Skeletal muscle tissue (tissue), 4 donors: Measurements from ENCODE around the gene GRM8. TPM values are rescaled to one million over a fixed set of nuclear protein-coding genes. Genes with fewer than 3 reads are reported as not detected.

Experiments
- H3K27ac ChIP-seq: one replicate; pipeline ENCODE4 v1.7.0; 2013; ENCODE audit warnings: mild to moderate bottlenecking, low read depth, low read length, inconsistent platforms
- H3K27me3 ChIP-seq, 3 donors: one replicate each; pipeline ENCODE4 v1.7.0; 2013; ENCODE audit warnings: low read length in 3 of 3; ENCODE audit not compliant: control insufficient read depth in 3 of 3, insufficient read depth in 3 of 3
- H3K36me3 ChIP-seq, 3 donors: one replicate each; pipeline ENCODE4 v1.7.0; 2013; ENCODE audit warnings: low read length in 3 of 3; ENCODE audit not compliant: control insufficient read depth in 3 of 3, insufficient read depth in 3 of 3
- H3K4me1 ChIP-seq, 3 donors: one replicate each; pipeline ENCODE4 v1.7.0; 2013; ENCODE audit warnings: low read length in 3 of 3, mild to moderate bottlenecking in 3 of 3; ENCODE audit not compliant: control insufficient read depth in 3 of 3, insufficient read depth in 3 of 3
- H3K4me3 ChIP-seq, 3 donors: one replicate each; pipeline ENCODE4 v1.7.0; 2013; ENCODE audit warnings: low read length in 3 of 3
- H3K9ac ChIP-seq, 3 donors: one replicate each; pipeline ENCODE4 v1.7.0; 2013; ENCODE audit warnings: low read length in 3 of 3, mild to moderate bottlenecking in 3 of 3, moderate library complexity in 2 of 3, low read depth in 1 of 3
- H3K9me3 ChIP-seq, 3 donors: one replicate each; pipeline ENCODE4 v1.7.0; 2013; ENCODE audit warnings: low read length in 3 of 3; ENCODE audit not compliant: control insufficient read depth in 3 of 3
- total RNA-seq: library from RNA; depleted of rRNA; stranded (reverse); fragments of >200 nt; gene quantifications from one replicate; pipeline ENCODE4 v1.2.3, GENCODE V29; 2014
- donor health status: Osteomylitis.

GRM8 gene
- total RNA-seq, 1 donor from 2014 or later: not detected

DNA sequence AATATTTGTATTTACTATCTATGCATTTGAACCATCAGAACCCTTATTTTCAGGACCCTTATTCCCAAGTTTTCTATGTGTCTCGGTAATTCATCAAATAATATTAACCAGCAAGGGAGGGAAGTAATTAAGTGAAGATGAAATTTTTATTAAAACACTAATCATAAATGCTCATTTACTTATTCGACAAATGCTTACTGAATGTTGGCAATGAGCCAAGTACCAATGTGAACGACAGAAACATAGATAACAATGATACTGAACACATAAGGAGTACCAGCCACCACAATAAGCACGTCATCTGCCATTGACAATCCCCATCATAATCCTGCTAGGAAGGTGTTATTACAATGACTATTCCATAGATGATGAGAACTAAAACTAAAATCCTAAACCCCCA, 45.5 kb downstream of the GRM8 start:
- Histone ChIP-seq H3K27ac (no peak overlapping the region), H3K4me3 (no peak overlapping the region), H3K9ac (no peak overlapping the region), H3K9me3 (no peaks in the 10 kb centered on the region), H3K36me3 (no peaks in the 10 kb centered on the region), H3K27me3 (peaks cover 0 to 6% (median 2%) of the 10 kb centered on the region in 3 donors), H3K4me1 (no peaks in the 10 kb centered on the region)

- no peaks in the 10 kb centered on the region for H3K9me3 ChIP-seq
- no peaks in the 10 kb centered on the region for H3K4me1 ChIP-seq
- H3K9ac ChIP-seq: no peak overlapping the region
- no peak overlapping the region for H3K27ac ChIP-seq
- no peaks in the 10 kb centered on the region for H3K36me3 ChIP-seq
- H3K4me3 ChIP-seq: no peak overlapping the region
- H3K27me3 ChIP-seq: no peaks in the 10 kb centered on the region
These were observed 58.2 kb downstream of the GRM8 start for GRCh38 chr7:127194571-127194970.

- Histone ChIP-seq H3K4me1 (no peaks in the 10 kb centered on the region), H3K27ac (no peak overlapping the region), H3K9ac (no peak overlapping the region), H3K9me3 (no peaks in the 10 kb centered on the region), H3K36me3 (no peaks in the 10 kb centered on the region), H3K27me3 (no peaks in the 10 kb centered on the region), H3K4me3 (no peak overlapping the region)
These were observed 62.9 kb downstream of the GRM8 start for GRCh38 chr7:127189886-127190285.

DNA sequence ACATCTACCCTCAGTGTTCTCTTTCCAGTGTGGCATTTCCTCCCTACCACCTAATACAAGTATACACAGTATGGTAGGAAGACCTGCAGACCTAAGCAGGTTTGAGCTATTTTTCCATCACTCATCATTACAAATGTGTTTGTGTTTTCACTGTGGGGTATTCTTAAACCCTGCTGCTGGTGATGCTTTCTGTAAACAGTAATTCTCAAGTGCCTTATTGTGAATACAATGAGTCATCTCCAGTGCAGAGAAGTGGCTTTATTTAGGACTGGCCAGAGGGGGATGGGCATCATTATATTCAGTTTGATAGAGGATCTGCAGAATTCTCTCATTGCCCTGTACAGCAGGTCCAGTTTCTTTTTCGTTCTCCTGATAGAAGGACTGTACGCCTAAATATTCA, 63.7 kb downstream of the GRM8 start:
- Histone ChIP-seq H3K9me3 (no peaks in the 10 kb centered on the region), H3K36me3 (no peaks in the 10 kb centered on the region), H3K27me3 (no peaks in the 10 kb centered on the region), H3K4me3 (no peak overlapping the region), H3K27ac (no peak overlapping the region), H3K9ac (no peak overlapping the region), H3K4me1 (no peaks in the 10 kb centered on the region)

- H3K4me3 ChIP-seq: no peak overlapping the region
- no peak overlapping the region for H3K9ac ChIP-seq
- H3K36me3 ChIP-seq: no peaks in the 10 kb centered on the region
- H3K27me3 ChIP-seq: no peaks in the 10 kb centered on the region
- no peak overlapping the region for H3K27ac ChIP-seq
- H3K9me3 ChIP-seq: no peaks in the 10 kb centered on the region
- H3K4me1 ChIP-seq: no peaks in the 10 kb centered on the region
These were observed 65.0 kb downstream of the GRM8 start for GRCh38 chr7:127187740-127188139.

DNA sequence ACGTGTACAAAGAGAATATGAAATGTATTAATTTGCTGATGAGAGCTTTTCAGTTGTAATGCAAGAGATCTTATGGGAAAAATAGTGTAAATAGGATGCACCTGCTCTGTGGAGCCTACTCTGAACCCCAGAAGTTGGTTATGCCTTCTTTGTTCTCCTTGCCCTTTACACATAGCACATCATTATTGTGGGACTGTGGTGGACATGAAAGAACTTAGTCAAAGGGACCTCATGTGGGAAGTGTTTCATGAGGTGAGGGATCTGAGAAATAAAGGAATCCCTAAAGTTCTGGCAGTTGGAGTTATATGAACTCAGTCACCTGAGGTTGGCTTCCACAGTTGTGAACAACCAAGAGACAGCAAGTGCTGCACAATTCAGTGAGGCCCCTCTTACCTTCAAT, 66.1 kb downstream of the GRM8 start:
- Histone ChIP-seq H3K27me3 (no peaks in the 10 kb centered on the region), H3K27ac (no peak overlapping the region), H3K4me1 (no peaks in the 10 kb centered on the region)

GRCh38 chr7:127177156-127177555, 75.6 kb downstream of the GRM8 start:
- Histone ChIP-seq H3K4me1 (no peaks in the 10 kb centered on the region), H3K4me3 (no peak overlapping the region), H3K9me3 (no peaks in the 10 kb centered on the region), H3K27me3 (no peaks in the 10 kb centered on the region), H3K36me3 (no peaks in the 10 kb centered on the region), H3K9ac (no peak overlapping the region), H3K27ac (no peak overlapping the region)

More for the DNA sequence above, 66.1 kb downstream of the GRM8 start:
- no peaks in the 10 kb centered on the region for H3K36me3 ChIP-seq
- no peak overlapping the region for H3K4me3 ChIP-seq
- H3K9me3 ChIP-seq: no peaks in the 10 kb centered on the region
- no peak overlapping the region for H3K9ac ChIP-seq

DNA sequence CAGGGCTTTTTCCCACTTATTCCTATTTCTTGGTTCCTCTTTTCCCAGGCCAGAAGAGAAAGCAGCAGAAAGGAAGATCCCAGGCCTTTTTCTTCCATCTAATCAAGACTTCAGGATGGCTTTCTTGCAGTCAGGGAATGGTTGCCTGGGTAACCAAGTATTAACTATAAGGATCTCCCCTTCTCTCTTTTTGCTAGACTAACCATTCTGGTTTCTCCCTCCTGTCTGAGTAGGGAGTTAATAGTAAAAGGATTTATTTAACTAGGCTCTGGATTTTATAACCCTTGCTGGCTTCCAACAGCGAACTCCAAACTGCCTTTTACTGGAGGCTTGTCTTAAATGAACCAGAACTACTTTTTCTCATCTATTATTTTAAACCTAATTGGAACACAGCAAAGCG, 90.4 kb downstream of the GRM8 start:
- H3K4me3 ChIP-seq: no peak overlapping the region
- no peaks in the 10 kb centered on the region for H3K9me3 ChIP-seq
- no peaks in the 10 kb centered on the region for H3K27me3 ChIP-seq
- H3K9ac ChIP-seq: no peak overlapping the region
- no peaks in the 10 kb centered on the region for H3K4me1 ChIP-seq
- H3K36me3 ChIP-seq: no peaks in the 10 kb centered on the region
- no peak overlapping the region for H3K27ac ChIP-seq

DNA sequence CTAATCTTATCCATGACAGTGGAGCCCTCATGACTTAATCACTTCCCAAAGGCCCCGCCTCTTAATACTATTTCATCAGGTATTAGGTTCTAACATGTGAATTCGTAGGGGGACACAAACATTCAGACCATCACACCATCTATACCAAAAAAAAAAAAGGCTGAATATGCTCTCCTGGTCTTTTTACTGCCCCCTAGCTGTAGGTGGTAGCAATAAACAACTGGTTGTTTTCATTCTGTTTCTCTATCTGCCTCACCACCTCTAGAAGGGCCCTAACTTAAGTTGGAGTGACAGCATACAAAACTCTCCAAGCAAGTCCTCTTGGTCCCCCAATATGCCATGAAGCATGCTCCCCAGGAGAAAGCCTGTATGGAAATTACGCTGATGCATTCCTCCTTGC, 94.1 kb downstream of the GRM8 start:
- Histone ChIP-seq H3K27me3 (no peaks in the 10 kb centered on the region), H3K27ac (no peak overlapping the region), H3K9me3 (no peaks in the 10 kb centered on the region), H3K9ac (no peak overlapping the region), H3K4me3 (no peak overlapping the region), H3K4me1 (no peaks in the 10 kb centered on the region), H3K36me3 (no peaks in the 10 kb centered on the region)

DNA sequence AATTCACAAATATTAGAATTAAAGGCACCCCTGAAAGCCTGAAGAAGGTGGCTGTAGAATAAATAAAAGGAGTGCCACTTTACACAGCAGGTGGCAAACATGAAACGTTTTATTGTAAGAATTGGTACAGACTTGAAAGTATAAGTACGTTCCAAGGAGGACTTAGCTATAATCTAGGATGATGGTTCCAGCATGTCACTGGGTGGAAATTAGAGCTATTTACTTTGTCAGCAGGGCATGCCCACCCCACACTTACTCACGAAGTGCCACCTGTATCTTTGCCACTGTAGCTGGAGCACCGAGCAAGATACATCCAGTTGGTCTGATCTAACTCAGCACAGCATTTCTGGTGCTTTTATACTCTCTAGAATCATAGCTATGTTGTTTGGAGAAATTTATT, 97.8 kb downstream of the GRM8 start:
- Histone ChIP-seq H3K27me3 (no peaks in the 10 kb centered on the region), H3K4me1 (no peaks in the 10 kb centered on the region), H3K4me3 (no peak overlapping the region), H3K9ac (no peak overlapping the region), H3K36me3 (no peaks in the 10 kb centered on the region), H3K9me3 (no peaks in the 10 kb centered on the region), H3K27ac (no peak overlapping the region)

DNA sequence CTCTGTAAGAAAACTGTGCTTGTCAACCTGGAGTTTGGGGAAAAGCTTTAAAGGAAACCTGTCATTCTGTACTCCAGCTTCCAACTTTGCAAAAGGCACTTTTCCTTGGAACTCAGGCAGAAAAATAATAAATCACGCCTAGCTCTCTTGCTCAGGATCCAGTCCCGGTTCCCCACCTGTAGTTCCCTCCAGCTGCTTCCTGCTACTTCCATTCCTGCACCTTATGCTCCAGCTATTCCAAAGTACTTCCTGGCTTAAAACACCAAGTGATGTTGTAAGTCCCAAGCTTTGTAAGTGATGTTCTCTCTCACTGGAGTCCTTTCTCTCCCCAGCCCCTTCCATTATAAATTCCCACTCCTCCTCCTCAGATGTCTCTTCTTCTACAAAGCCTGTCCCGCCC, 98.6 kb downstream of the GRM8 start:
- Histone ChIP-seq H3K36me3 (no peaks in the 10 kb centered on the region), H3K27ac (no peak overlapping the region), H3K9me3 (no peaks in the 10 kb centered on the region)

More for the DNA sequence above, 98.6 kb downstream of the GRM8 start:
- no peaks in the 10 kb centered on the region for H3K27me3 ChIP-seq
- no peaks in the 10 kb centered on the region for H3K4me1 ChIP-seq
- H3K9ac ChIP-seq: no peak overlapping the region
- no peak overlapping the region for H3K4me3 ChIP-seq
